ENCODE results near the gene KCTD1.

Gene KCTD1

DNA sequence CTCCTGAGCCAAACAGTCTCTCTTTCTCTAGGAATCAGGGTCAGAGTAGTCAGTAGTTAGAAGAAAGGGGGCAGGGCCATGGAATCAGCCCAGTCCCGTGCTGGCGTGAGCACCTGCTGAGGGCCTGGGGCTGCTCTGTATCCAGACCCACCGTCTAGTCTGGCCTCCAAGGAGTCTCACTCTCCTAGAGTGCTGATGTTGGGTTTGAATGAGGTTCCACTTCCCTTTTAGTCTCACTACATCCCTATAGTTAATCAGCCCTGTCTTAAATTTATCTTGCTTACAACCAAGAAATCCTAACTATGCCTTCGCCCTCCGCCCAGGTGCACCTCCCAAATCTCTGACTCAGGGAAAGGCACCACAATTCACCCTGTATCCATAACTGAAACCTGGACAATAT, 13.4 kb upstream of the KCTD1 start:
- Histone ChIP-seq H2AFZ (ENCODE audit: low read length) (no peak overlapping the region), H3F3A (ENCODE audit: insufficient read depth, low read length) (no peaks in the 10 kb centered on the region), H3K36me3 (replicated peaks; ENCODE audit: insufficient read depth, low read length) (no peaks in the 10 kb centered on the region), H3K79me2 (ENCODE audit: low read length) (no peaks in the 10 kb centered on the region), H3K4me2 (ENCODE audit: low read depth, low read length) (no peak overlapping the region), H3K27ac (ENCODE audit: low read length) (no peak overlapping the region), H3K9me3 (replicated peaks; ENCODE audit: insufficient read depth, low read length) (no peaks in the 10 kb centered on the region), H4K20me1 (ENCODE audit: insufficient read depth, low read length) (no peaks in the 10 kb centered on the region), H3K4me1 (ENCODE audit: low read length) (no peaks in the 10 kb centered on the region), H3K9ac (ENCODE audit: low read length) (no peak overlapping the region), H3K9me2 (replicated peaks; ENCODE audit: insufficient read depth, low read length) (no peaks in the 10 kb centered on the region), H3K27me3 (replicated peaks; ENCODE audit: insufficient read depth, low read length) (no peaks in the 10 kb centered on the region), H3K4me3 (ENCODE audit: low read length) (no peak overlapping the region)
- DNase-seq: no peak
- TF ChIP-seq, protein P1, sequence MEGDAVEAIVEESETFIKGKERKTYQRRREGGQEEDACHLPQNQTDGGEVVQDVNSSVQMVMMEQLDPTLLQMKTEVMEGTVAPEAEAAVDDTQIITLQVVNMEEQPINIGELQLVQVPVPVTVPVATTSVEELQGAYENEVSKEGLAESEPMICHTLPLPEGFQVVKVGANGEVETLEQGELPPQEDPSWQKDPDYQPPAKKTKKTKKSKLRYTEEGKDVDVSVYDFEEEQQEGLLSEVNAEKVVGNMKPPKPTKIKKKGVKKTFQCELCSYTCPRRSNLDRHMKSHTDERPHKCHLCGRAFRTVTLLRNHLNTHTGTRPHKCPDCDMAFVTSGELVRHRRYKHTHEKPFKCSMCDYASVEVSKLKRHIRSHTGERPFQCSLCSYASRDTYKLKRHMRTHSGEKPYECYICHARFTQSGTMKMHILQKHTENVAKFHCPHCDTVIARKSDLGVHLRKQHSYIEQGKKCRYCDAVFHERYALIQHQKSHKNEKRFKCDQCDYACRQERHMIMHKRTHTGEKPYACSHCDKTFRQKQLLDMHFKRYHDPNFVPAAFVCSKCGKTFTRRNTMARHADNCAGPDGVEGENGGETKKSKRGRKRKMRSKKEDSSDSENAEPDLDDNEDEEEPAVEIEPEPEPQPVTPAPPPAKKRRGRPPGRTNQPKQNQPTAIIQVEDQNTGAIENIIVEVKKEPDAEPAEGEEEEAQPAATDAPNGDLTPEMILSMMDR (IDR thresholded peaks at IDR 0.05; ENCODE audit: low read length): no peak

DNA sequence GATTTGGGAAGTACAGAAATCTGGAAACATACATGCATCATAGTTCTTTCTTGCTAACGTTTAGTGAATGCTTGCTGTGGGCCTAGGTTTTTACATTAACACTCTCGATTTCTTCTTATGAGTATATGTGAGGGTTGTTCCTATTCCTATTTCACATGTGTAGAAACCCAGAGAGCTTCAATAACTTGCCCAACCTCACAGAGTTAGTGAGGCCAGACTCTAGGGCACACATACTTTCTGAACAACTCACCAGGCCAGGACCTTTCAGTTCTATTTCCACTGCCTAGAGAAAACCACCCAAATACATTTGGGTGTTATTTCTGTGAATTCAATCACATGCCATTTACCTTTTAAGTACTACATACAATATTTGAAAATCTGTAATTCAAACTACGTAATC, 8.2 kb upstream of the KCTD1 start:
- no peak overlapping the region for H2AFZ ChIP-seq (ENCODE audit: low read length)
- H3K9me2 ChIP-seq (replicated peaks; ENCODE audit: insufficient read depth, low read length): no peaks in the 10 kb centered on the region
- TF ChIP-seq, protein P1 (IDR thresholded peaks at IDR 0.05; ENCODE audit: low read length): no peak
- TF ChIP-seq EZH2 (optimal IDR thresholded peaks at IDR 0.05; ENCODE audit: low read depth, low read length) (no peak), EZH2phosphoT487 (IDR thresholded peaks at IDR 0.05; ENCODE audit: low read length) (no peak)
- H3K4me3 ChIP-seq (ENCODE audit: low read length): no peak overlapping the region
- no peaks in the 10 kb centered on the region for H3K79me2 ChIP-seq (ENCODE audit: low read length)
- H3K36me3 ChIP-seq (replicated peaks; ENCODE audit: insufficient read depth, low read length): no peaks in the 10 kb centered on the region
- no peaks in the 10 kb centered on the region for H3K27me3 ChIP-seq (replicated peaks; ENCODE audit: insufficient read depth, low read length)
- DNase-seq: no peak
- H3K9me3 ChIP-seq (replicated peaks; ENCODE audit: insufficient read depth, low read length): no peaks in the 10 kb centered on the region
- no peaks in the 10 kb centered on the region for H3K4me1 ChIP-seq (ENCODE audit: low read length)
- no peaks in the 10 kb centered on the region for H4K20me1 ChIP-seq (ENCODE audit: insufficient read depth, low read length)
- no peak overlapping the region for H3K27ac ChIP-seq (ENCODE audit: low read length)
- H3F3A ChIP-seq (ENCODE audit: insufficient read depth, low read length): no peaks in the 10 kb centered on the region
- no peak overlapping the region for H3K9ac ChIP-seq (ENCODE audit: low read length)
- no peak overlapping the region for H3K4me2 ChIP-seq (ENCODE audit: low read depth, low read length)

DNA sequence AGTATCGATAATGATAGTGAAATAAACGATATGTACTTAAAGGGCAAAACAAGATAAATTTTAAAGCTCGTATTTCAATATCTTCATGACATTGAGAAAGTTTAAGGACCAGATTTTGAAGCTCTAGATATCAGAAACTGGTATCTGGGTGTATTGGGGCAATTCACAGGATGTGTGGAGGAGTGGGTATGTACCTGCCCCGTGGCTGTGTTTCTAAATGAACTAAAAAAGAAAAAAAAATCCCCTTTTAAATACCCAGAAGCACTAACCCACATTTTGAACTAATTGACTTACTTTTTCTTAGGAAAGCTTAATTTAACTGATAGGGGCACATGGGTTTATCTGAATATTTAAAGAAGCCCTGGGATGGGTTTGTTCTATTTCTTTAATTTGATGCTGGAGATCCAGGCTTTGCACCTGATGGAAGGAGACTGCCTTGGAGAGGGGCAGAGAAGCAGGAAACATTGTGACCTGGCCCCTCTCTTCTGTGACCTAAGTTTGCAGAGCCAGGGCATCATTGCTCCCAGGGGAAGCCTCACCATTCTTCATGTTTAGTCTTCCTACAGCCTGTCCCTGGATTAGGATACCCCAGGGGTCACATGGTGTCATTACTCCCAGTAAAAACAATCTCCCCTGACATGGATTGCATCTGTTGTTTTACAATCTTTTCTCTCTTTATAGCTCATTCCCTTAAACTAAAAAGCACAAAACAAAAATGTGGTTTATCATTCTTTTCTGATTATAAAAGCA, 7.6 kb upstream of the KCTD1 start:
- Histone ChIP-seq H4K20me1 (ENCODE audit: insufficient read depth, low read length) (no peaks in the 10 kb centered on the region), H3K4me3 (ENCODE audit: low read length) (no peak overlapping the region), H3K9me2 (replicated peaks; ENCODE audit: insufficient read depth, low read length) (no peaks in the 10 kb centered on the region), H2AFZ (ENCODE audit: low read length) (no peak overlapping the region), H3K9me3 (replicated peaks; ENCODE audit: insufficient read depth, low read length) (no peaks in the 10 kb centered on the region), H3K27me3 (replicated peaks; ENCODE audit: insufficient read depth, low read length) (no peaks in the 10 kb centered on the region), H3K79me2 (ENCODE audit: low read length) (no peaks in the 10 kb centered on the region), H3K27ac (ENCODE audit: low read length) (no peak overlapping the region), H3F3A (ENCODE audit: insufficient read depth, low read length) (no peaks in the 10 kb centered on the region), H3K4me1 (ENCODE audit: low read length) (no peaks in the 10 kb centered on the region), H3K36me3 (replicated peaks; ENCODE audit: insufficient read depth, low read length) (no peaks in the 10 kb centered on the region), H3K4me2 (ENCODE audit: low read depth, low read length) (no peak overlapping the region), H3K9ac (ENCODE audit: low read length) (no peak overlapping the region)
- TF ChIP-seq, protein P1 (IDR thresholded peaks at IDR 0.05; ENCODE audit: low read length): no peak
- no peak for TF ChIP-seq EZH2 (optimal IDR thresholded peaks at IDR 0.05; ENCODE audit: low read depth, low read length)
- TF ChIP-seq EZH2phosphoT487 (IDR thresholded peaks at IDR 0.05; ENCODE audit: low read length): no peak
- DNase-seq: no peak

Data from MM.1S (cell line).